A673 (cell line): ENCODE results near the gene PGF. TPM values are rescaled to one million over a fixed set of nuclear protein-coding genes. Genes with fewer than 3 reads are reported as not detected.

ENCODE experiments used
- BruUV-seq: library from RNA; stranded (reverse); fragments of 400-500 nt; replicated peaks from 2 replicates; lab custom pipeline; 2021; lab: Mats Ljungman, UMichigan
- CTCF ChIA-PET: fragments of 300-600 bp; sonication (Branson Sonifier 250); formaldehyde crosslinking; loops from one replicate; lab custom pipeline; 2022; ENCODE audit warnings: antibody characterized with exemption; lab: Charles Lee
- POLR2A ChIA-PET: fragments of 300-600 bp; sonication (Branson Sonifier 250); formaldehyde crosslinking; loops from one replicate; lab custom pipeline; 2022; ENCODE audit warnings: antibody characterized with exemption; ENCODE audit not compliant: low non-redundant PET; lab: Charles Lee
- DNase-seq: peaks from one replicate; pipeline ENCODE4 v3.0.0-alpha.2; 2015; ENCODE audit warnings: low spot score
- H3K27ac ChIP-seq: fragments of 200-600 bp; sonication (generic); 2 replicates; pipeline ENCODE4 v1.5.1; 2016; ENCODE audit warnings: mixed run types, low read depth, mild to moderate bottlenecking, mixed read lengths, antibody characterized with exemption, low read length; ENCODE audit not compliant: poor library complexity, severe bottlenecking
- H3K27me3 ChIP-seq: fragments of 200-600 bp; sonication (generic); replicated peaks from 2 replicates; pipeline ENCODE4 v1.6.1; 2017; ENCODE audit warnings: mixed run types, low read depth, mild to moderate bottlenecking, mixed read lengths, antibody characterized with exemption, low read length; ENCODE audit not compliant: insufficient read depth, poor library complexity
- H3K36me3 ChIP-seq: fragments of 200-600 bp; sonication (generic); 2 replicates; pipeline ENCODE4 v1.6.1; 2016; ENCODE audit warnings: mixed run types, mild to moderate bottlenecking, mixed read lengths, antibody characterized with exemption, low read length; ENCODE audit not compliant: insufficient read depth, poor library complexity, severe bottlenecking
- H3K4me1 ChIP-seq: fragments of 200-600 bp; sonication (generic); 2 replicates; pipeline ENCODE4 v1.6.1; 2017; ENCODE audit warnings: mixed run types, mild to moderate bottlenecking, mixed read lengths, antibody characterized with exemption, low read length; ENCODE audit not compliant: insufficient read depth, poor library complexity, severe bottlenecking
- H3K4me3 ChIP-seq: fragments of 200-600 bp; sonication (generic); 2 replicates; pipeline ENCODE4 v1.5.1; 2016; ENCODE audit warnings: low read depth, mixed run types, mild to moderate bottlenecking, mixed read lengths, low read length; ENCODE audit not compliant: poor library complexity, severe bottlenecking
- H3K9me3 ChIP-seq: fragments of 200-600 bp; sonication (generic); 2 replicates; pipeline ENCODE4 v1.6.1; 2016; ENCODE audit warnings: mixed run types, low read depth, mild to moderate bottlenecking, mixed read lengths, antibody characterized with exemption, low read length; ENCODE audit not compliant: poor library complexity, severe bottlenecking
- EZH2 ChIP-seq: fragments of 200-600 bp; sonication (generic); IDR thresholded peaks from 2 replicates; pipeline ENCODE4 v1.6.1; 2017; ENCODE audit warnings: borderline replicate concordance, low read depth, mild to moderate bottlenecking, mixed read lengths, antibody characterized with exemption, low read length; ENCODE audit not compliant: poor library complexity, severe bottlenecking
- intact Hi-C: fragments of 100-400 bp; cut with micrococcal nuclease; formaldehyde crosslinking; loops from one replicate; pipeline ENCODE4 v1.10.0; 2022; ENCODE audit not compliant: unreplicated experiment
- total RNA-seq: library from RNA; stranded (reverse); gene quantifications from 2 replicates; pipeline ENCODE4 v1.2.3, GENCODE V29; 2021
- TF ChIP-seq, protein P1 (sequence below): fragments of 300-800, 200-600 bp; sonication (generic); conservative IDR thresholded peaks from 2 replicates; pipeline ENCODE4 v1.5.1; 2017; ENCODE audit warnings: low read depth, mild to moderate bottlenecking, antibody characterized with exemption, low read length, moderate library complexity, mixed read lengths

Gene PGF
- total RNA-seq, 1 experiment from 2014 or later = 48.1 TPM

DNA sequence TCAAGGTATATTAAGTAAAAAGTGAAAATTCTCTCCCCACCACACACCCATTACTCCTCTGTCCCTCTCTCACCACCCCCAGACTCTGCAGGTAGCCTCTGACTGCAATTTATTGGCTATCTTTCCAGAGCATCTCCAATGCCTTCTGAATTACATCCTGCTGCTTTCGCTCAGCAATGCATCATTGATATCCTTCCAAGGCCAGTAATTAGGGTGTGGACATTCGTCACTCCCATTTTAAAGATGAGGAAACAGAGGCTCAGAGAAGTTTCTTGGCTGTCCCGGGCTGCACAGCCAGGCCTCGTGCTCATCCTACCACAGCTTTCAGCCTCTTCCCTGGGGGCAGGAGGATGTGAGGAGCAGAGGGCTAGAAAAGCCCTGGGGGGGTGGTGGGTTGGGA is 23.6 kb upstream of the PGF start:
- DNase-seq = no peak
- Histone ChIP-seq H3K27me3 (no peaks in the 10 kb centered on the region), H3K9me3 (no peaks in the 10 kb centered on the region), H3K27ac (peak overlapping the region; percentile 81), H3K4me3 (no peak overlapping the region), H3K36me3 (no peaks in the 10 kb centered on the region), H3K4me1 (peaks cover 51% of the 10 kb centered on the region)
- intact Hi-C loops = no loop called here
- BruUV-seq = no TSS peak
- CTCF ChIA-PET = interaction anchor here (0.5 to 0.7 kb wide), 2 partner anchors 30 to 109 kb away, joined by 3 read pairs; no protein-coding TSS in a partner anchor
- POLR2A ChIA-PET = no interaction called here
- TF ChIP-seq, protein P1, sequence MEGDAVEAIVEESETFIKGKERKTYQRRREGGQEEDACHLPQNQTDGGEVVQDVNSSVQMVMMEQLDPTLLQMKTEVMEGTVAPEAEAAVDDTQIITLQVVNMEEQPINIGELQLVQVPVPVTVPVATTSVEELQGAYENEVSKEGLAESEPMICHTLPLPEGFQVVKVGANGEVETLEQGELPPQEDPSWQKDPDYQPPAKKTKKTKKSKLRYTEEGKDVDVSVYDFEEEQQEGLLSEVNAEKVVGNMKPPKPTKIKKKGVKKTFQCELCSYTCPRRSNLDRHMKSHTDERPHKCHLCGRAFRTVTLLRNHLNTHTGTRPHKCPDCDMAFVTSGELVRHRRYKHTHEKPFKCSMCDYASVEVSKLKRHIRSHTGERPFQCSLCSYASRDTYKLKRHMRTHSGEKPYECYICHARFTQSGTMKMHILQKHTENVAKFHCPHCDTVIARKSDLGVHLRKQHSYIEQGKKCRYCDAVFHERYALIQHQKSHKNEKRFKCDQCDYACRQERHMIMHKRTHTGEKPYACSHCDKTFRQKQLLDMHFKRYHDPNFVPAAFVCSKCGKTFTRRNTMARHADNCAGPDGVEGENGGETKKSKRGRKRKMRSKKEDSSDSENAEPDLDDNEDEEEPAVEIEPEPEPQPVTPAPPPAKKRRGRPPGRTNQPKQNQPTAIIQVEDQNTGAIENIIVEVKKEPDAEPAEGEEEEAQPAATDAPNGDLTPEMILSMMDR = no peak
- TF ChIP-seq EZH2 = no peak

DNA sequence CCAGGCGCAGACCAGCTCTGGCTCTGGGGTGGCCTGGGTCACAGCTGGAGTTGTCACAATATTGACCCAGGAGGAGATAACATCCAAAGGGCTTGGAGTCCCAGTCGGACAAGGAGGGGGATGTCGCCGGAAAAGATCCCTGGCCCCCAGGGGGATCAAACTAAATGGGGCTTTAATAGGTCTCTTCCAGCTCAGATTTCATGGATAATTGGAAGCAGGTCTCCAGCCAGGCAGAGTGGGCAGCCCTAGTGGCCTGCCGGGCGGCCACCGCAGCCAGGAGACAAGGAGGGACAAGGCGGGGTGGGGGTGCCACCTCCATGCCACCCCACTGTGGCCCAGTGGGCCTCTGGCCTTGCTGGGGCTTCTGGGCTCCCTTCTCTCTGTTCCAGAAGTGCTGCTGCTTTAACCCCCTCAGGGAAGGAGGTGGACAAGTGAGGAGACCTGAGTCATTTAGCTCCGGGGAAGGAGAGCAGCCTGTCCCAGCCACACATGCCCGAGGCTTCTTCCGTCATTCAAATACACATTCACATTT is 23.1 kb upstream of the PGF start:
- intact Hi-C loops = no loop called here
- TF ChIP-seq EZH2 = no peak
- TF ChIP-seq, protein P1 = no peak
- POLR2A ChIA-PET = no interaction called here
- Histone ChIP-seq H3K36me3 (no peaks in the 10 kb centered on the region), H3K4me1 (peaks cover 51% of the 10 kb centered on the region), H3K27ac (peak overlapping the region; percentile 81), H3K9me3 (no peaks in the 10 kb centered on the region), H3K27me3 (no peaks in the 10 kb centered on the region), H3K4me3 (no peak overlapping the region)
- CTCF ChIA-PET = no interaction called here
- peak; percentile 54 for DNase-seq
- no TSS peak for BruUV-seq

GRCh38 chr14:74977901-74978385 is 22.5 kb upstream of the PGF start:
- no peaks in the 10 kb centered on the region for H3K27me3 ChIP-seq
- no peak overlapping the region for H3K27ac ChIP-seq
- BruUV-seq = no TSS peak
- ChIA-PET CTCF (no interaction called here), POLR2A (no interaction called here)
- DNase-seq = no peak
- no peak for TF ChIP-seq EZH2
- TF ChIP-seq, protein P1 = no peak
- intact Hi-C loops = no loop called here
- H3K36me3 ChIP-seq = no peaks in the 10 kb centered on the region
- H3K4me3 ChIP-seq = no peak overlapping the region
- no peaks in the 10 kb centered on the region for H3K9me3 ChIP-seq
- peaks cover 51% of the 10 kb centered on the region for H3K4me1 ChIP-seq
